ENCODE data around the gene OTOF.

The OTOF gene

DNA sequence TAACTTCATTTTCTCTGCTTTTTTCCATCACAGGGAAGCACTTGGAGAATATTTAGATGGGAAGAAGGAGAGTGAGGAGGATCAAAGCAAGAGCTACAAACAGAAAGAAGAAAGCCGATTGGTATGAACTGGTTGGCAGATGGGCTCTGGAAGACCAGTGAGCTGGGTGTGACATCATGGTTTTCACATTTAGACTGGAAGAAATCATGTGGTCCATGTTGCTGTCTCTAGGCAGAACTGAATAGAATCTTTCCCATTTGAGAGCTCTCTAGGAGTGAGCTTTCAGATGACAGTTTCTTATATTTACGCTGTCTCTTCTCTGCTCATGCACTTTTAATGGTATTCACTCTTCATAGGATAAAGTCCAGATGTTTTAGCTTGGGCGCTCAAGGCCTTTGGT is 63.6 kb downstream of the OTOF start:
- DNase-seq (ENCODE audit: low read depth in 2 of 3, low spot score in 2 of 3), result no peak

GRCh38 chr2:26412091-26412673 is 65.7 kb downstream of the OTOF start:
- DNase-seq (ENCODE audit: low read depth in 2 of 3, low spot score in 2 of 3), result no peak

- no peak for DNase-seq (ENCODE audit: low read depth in 2 of 3, low spot score in 2 of 3)
Observed at GRCh38 chr2:26411419-26411818, 66.5 kb downstream of the OTOF start.

DNA sequence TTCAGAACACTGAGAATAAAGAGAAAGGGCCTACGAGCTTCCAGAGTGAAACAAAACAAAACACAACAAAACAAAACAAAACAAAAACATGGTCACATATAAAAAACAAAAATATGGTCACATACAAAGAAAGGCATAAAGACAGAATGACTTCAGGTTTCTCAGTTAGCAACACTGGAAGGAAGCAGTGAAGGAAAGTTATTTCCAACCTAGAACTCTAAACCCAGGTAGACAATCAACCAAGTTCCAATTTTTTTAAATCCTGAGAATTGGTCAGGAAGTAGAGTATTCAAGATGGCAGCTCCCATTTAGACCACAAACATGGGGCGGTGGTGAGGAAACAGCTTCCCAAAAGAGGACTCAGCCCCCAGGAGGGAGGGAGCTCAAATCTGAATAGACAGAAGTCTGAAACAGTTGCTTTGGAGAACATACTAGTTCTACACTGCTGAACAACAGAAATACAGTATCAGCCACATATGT is 67.1 kb downstream of the OTOF start:
- DNase-seq (ENCODE audit: low read depth in 2 of 3, low spot score in 2 of 3), result no peak

DNA sequence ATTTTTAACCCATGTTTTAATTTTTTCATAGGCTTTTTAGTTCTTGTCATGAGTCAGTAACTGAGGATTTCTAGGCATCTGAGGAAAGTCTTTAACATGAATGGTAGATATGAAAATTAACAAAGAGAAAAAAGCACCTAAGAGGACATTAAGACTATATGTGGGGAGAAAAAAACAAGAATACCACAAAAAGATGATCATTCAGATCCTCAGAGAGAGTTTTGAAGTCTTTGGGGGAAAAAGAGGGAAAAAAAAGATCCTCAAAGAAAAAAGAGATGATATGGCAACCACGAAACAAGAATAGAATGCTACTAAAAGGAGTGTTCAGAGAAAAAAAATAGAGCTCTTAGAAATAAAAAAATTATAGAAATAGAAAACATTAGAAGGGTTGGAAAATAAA is 68.1 kb downstream of the OTOF start:
- no peak for DNase-seq (ENCODE audit: low read depth in 2 of 3, low spot score in 2 of 3)

DNA sequence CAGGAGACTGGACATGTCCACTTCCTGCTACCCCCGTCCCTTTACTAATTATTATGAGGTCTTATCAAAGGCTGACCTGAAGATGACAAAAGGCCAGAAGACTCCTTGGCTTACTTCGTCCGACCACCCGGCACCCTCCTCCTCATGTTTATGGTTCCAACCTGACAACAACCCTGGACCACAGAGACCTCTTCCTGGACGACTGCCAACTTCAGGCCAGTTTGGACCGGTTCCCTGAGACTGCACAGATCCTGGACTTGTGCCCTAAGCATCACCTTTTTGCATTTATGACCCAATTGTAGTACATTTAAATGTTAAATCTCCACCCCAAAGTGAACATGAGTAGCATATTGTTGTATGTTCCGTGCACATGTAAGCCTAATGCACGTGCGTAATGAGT is 70.4 kb downstream of the OTOF start:
- no peak for DNase-seq (ENCODE audit: low read depth in 2 of 3, low spot score in 2 of 3)

Measured in activated CD8-positive, alpha-beta memory T cell treated with anti-CD3 and anti-CD28 coated beads for 48 hours (primary cell).